DMS153 (cell line): ENCODE results near the gene LRRC63.
"Not testable (repeated sequence)": the region's sequence is repeated elsewhere in the genome, so short reads cannot be mapped to it uniquely, and the experiment has no call there.

Source experiments
- DNase-seq: peaks from one replicate; lab custom pipeline; 2025; lab: John Stamatoyannopoulos, UW

Gene LRRC63, protein sequence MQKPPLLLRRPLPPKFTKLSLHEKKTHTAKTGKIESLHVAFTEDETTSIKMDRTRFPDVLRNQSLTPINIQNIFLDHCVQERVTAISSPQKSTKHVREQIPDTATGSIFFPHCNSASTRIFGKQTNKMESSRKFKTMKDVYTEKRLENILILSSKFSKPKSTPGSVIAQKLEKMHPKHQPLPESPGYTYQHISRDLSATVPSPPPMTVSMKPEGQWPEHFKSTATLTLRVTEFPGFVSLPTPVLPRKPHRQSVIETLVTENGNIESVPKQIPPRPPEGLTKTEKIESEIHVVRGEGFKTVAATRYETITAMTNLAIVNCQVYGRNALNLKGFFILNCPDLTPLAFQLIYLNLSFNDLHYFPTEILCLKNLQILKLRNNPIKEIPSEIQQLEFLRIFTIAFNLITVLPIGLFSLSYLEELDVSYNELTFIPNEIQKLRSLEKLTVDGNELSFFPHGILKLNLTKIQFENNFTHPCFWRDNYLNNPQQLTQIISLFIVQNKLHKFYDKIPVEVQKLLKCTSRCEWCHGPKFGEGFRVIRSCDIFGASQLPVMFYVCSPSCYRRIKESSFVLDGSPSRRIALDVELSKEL

GRCh38 chr13:46211483-46212351 lies at the start of gene LRRC63:
Gene LRRC63 (plus strand): TSS chr13:46211928. CDS start chr13:46213035, 1,107 bp downstream.
- peak; percentile 63 for DNase-seq

DNA sequence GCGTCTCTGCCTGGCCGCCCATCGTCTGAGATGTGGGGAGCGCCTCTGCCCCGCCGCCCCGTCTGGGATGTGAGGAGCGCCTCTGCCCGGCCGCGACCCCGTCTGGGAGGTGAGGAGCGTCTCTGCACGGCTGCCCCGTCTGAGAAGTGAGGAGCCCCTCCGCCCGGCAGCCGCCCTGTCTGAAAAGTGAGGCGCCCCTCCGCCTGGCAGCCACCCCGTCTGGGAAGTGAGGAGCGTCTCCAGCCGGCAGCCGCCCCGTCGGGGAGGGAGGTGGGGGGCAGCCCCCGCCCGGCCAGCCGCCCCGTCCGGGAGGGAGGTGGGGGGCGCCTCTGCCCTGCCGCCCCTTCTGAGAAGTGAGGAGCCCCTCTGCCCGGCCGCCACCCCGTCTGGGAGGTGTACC lies 49.0 kb upstream of the LRRC63 start:
- not testable (repeated sequence) for DNase-seq

- DNase-seq, result no peak
Measured at GRCh38 chr13:46164661-46165060, 47.1 kb upstream of the LRRC63 start.

DNA sequence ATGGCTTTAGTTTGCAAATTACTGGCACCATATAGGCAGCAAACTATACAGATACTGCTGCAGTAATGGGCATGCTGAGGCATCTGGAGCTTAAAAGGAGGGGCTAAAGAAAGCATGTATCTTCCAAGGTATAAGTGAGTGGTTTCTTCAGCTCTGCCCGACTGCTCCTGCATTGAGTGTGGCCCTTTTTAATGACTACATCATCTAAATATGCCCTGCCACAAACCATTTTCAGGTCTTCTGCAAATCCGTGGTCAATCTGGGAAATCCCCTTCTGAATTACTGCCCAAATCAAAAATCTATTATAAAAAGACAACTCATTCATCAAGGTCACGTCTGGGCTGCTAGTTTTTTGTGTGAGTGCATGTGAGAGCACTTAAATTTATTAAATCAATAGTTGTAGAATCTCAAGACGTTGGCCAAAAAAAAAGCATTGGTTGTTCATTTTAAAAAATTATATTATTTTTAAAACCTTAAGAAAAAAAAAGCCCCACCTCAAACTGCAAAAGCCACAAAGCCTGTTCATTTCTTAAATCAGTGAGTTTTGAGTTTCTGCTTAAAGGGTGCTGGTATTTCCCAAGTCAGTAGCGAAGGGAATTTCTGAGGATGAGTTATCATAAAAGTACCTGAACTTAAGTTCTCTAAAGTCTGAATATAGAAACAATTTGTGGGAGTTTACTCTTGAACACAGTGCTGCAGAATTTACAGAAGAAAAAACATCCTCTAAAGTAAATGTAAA lies 46.1 kb upstream of the LRRC63 start:
- no peak for DNase-seq

- no peak for DNase-seq
Measured at GRCh38 chr13:46166224-46166584, 45.5 kb upstream of the LRRC63 start.

DNA sequence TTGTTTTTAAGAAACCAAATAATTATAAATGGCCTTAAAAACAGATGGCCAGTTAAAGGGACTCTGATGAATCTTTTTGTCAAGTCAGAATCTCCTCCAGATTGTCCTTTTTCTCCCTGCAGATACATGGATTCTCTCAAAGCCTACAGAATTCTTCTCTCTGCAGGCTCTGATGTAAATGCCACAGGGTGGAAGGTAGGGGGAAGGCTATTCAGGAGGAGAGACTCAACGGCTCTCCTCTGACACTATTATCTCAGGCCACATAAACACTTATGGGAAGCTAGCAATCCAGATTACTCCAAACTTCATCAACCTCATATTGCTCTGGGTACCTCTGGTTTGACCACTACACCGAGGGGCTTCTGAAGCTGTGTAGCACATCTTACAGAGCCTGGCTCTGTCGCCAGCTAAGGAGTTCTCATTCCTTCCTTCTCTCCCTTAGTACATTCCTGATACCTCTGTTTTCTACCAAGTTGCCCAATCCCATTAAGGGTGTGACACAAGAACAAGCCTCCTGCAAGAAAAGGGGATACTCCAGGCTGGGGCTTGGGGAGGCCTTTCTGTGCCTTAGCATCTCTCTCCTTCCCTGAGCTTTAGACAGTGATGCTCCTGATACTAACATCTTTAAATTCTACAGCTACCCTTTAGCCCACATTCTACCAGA lies 44.6 kb upstream of the LRRC63 start:
- DNase-seq, result no peak

DNA sequence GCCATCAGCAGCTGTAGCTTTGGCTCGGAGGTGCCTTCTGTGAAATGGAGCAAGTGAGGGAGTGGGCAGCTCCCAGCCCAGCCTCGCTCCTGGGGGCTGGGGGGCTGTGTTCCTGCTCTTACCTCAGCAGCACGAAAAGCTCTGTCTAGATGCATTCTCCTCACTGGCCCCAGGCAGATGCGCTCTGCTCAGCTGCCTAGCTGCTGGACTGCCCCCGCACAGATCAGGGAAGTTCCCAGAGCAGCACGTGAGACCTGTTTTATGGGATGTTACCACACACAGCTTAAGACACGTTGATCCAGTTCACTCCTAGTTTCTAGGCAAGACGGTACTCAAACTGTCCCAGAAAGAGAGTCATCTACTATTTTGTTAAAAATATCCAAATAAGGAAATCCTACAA lies 43.4 kb upstream of the LRRC63 start:
- DNase-seq, result no peak

- DNase-seq, result no peak
Measured at GRCh38 chr13:46168783-46169182, 42.9 kb upstream of the LRRC63 start.

- no peak for DNase-seq
Measured at GRCh38 chr13:46169758-46170157, 42.0 kb upstream of the LRRC63 start.

- DNase-seq, result no peak
Measured at GRCh38 chr13:46170268-46170667, 41.5 kb upstream of the LRRC63 start.

- no peak for DNase-seq
Measured at GRCh38 chr13:46170687-46171086, 41.0 kb upstream of the LRRC63 start.

DNA sequence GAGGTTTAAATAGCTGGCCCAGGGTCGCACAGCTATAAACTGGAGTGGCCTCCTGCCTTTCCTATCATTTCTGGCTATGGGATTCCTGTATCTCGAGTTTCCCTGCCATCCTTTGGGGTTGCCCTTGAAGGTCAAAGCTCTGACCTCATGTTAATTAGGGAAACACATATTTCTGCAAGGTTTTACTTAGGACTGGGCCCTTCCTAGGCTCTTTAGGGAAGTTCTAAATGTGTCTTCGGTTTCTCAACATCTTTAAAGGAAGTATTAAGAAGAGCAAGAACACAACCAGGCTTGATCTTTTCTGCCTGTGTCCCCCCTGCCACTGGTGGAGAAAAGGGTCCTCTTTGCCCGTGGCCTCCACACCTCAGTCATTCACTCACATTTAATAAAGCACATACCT lies 40.5 kb upstream of the LRRC63 start:
- no peak for DNase-seq

DNA sequence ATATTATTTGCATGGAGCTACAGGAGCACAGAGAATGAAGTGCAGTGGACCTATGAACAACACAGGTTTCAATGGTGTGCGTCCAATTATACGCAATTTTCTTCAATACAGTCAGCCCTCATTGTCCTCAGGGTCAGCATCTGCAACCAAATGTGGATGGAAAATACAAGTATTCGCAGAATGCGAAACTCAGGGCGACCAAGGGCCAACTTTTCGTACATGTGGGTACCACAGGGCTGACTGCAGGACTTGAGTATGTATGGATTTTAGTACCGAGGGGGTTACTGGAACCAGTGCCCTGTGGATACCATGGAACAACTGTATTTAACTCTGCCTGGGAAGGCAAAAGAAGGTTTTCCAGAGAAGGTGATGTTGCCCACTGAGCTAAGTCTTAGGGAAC lies 40.0 kb upstream of the LRRC63 start:
- no peak for DNase-seq

- no peak for DNase-seq
Measured at GRCh38 chr13:46172531-46172991, 39.2 kb upstream of the LRRC63 start.

GRCh38 chr13:46173656-46174055 lies 38.1 kb upstream of the LRRC63 start:
- no peak for DNase-seq

- no peak for DNase-seq
Measured at GRCh38 chr13:46176756-46177155, 35.0 kb upstream of the LRRC63 start.

DNA sequence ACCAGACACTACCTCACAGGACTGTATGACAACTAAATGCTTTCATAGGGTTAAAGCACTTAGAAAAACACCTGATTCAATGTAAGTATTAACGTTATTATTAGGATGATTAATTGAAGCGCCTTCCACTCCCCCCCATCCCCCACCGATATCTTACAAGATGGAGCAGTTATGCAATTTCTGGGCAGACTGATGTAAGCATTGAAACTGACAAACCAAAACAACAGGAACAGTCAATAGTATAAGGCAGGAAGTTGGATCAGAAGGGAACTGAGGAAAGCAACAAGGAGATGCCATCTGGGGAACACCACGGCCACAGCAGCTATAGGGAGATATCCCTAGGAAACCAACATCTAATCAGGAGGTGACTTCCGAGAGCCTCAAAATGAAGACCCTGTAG lies 33.6 kb upstream of the LRRC63 start:
- no peak for DNase-seq

DNA sequence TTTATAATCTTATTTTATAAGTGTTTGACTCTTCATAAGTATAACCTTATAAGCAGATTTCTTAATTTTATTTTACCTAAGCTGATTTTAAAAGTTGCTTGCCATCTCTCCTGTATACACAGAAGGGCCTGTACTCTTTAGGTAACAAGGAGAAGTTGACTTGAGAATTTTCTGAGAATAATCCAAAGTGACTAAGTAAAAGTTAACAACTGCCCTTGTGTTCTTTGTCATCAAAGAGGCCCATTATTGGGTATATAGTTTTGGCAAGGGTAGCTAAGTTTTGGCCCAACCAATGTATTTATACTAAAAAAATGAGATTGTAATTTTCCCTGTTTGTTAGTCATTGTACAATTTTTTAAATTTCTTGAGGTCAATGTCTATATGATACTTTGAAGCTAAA lies 32.9 kb upstream of the LRRC63 start:
- DNase-seq, result no peak

- no peak for DNase-seq
Measured at GRCh38 chr13:46179491-46179908, 32.2 kb upstream of the LRRC63 start.

DNA sequence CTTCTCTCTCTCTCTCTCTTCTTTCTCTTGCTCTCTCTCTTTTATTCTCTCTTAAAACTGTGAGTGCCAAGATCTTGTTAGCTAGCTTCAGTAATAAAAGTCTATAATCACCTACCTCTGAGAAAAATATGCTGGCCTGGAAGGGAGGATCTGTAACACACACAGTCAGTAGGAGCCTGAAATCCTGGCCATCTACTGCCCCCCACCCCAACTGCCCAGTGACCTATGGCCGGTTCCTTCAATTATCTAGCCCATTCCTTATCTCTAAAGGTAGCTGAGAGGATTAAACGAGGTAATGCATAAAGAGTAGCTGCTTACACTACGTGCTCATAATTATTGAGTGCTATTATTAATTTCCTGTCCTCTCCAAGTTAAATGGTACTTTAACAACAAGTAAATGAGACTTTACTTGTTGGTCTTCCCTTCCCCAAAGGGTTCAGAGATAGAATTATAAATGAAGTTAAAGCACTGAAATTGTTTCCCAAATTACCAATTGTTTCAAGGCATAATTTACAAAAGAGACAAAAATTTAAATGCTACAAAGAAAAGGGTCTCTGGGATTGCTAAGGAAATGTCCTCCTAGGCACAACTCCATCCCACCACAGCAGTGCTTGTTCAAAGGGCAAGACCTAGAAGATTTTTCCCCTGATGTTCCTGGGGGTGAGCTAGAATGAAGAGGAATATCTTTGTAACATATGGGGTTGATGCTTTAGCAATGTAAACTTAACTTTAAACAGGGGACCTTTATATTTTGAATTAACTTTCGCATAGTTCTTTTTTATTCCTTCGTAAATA lies 31.6 kb upstream of the LRRC63 start:
- no peak for DNase-seq
